NCI-H1048 (cell line): ENCODE results near the gene AXIN1.
"Not testable (repeated sequence)": the region's sequence is repeated elsewhere in the genome, so short reads cannot be mapped to it uniquely, and the experiment has no call there.

Experiments used
- DNase-seq: peaks from one replicate; lab custom pipeline; 2025; lab: John Stamatoyannopoulos, UW

The AXIN1 gene

DNA sequence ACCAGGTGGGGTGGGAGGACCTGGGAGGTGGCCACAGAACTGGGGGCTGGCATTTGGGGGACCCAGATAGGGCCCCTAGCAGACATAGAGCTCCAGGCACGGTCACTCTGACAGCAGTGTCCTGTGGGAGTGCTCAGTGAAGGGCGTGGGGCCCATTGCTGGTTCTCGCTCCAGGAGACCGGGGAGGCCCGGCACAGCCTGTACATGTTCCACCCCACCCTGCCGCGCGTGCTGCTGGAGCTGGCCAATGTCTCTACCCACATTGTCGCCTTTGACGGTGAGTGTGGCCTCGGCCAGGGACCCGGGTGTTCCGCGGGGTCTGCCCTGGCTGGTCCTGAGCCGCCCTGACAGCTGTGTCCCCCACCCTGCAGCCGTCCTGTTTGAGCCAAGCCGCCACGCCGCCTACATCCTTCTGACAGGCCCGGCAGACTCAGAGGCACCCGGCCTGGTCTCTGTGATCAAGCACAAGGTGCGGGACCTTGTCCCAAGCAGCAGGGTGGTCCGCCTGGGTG, 88.0 kb downstream of the AXIN1 start:
- DNase-seq = no peak

DNA sequence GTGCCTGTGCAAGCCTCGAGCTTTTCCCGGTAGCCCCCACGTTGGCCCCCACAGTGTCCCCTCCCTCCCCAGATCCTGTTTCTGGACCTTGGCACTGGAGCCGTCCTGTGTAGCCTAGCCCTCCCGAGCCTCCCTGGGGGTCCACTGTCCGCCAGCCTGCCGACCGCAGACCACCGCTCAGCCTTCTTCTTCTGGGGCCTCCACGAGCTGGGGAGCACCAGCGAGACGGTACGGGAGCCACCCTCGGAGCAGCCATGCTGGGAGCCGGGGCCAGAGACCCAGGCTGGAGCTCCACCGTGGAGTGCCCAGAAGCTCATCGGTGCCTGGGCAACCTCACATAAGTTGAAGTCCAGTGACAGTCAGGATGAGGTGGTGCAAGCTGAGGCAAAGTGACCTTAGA, 88.6 kb downstream of the AXIN1 start:
- no peak for DNase-seq

DNA sequence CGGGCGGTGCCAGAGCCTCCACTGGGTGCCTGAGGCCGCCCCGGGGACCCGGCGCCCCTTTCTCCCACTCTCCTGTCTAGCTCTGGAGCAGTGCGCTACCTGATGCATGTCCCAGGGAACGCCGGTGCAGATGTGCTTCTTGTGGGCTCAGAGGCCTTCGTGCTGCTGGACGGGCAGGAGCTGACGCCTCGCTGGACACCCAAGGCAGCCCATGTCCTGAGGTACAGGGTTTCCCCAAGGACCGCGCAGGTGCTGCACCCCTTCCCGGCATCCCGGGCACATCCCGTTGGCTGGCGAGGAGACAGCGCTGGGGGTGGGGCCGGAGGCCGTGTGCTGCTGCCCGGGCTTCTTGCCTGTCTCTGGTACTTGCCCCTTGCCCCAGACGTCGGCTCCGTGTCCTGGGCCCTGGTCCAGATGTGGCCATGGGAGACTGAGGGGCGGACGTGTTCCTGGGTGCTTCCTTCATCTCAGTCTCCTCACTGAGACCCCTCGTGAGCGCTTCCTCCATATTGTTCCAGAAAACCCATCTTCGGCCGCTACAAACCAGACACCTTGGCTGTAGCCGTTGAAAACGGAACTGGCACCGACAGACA, 89.2 kb downstream of the AXIN1 start:
- no peak for DNase-seq

DNA sequence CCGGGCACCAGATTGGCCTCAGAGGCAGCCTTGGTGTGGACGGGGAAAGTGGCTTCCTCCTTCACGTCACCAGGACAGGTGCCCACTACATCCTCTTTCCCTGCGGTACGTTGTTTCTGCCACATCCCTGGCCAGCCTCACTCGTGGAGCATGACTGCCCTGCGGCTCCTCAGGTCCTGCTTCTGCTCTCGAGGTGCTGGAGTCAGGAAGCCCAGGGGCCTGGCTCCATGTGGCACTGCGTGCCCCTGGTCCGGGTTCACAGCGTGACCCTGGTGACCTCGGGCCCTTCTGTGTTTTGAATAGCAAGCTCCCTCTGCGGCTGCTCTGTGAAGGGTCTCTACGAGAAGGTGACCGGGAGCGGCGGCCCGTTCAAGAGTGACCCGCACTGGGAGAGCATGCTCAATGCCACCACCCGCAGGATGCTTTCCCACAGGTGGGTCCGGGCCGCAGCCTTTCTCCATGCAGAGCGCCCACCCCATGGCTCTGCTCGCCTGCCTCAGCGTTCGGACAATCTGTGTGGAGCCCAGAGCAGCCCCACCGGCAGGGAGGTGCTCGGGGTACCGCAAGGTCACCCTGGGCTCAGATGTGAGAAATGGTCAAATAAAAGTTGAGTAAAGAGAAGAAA, 90.3 kb downstream of the AXIN1 start:
- DNase-seq = no peak

DNA sequence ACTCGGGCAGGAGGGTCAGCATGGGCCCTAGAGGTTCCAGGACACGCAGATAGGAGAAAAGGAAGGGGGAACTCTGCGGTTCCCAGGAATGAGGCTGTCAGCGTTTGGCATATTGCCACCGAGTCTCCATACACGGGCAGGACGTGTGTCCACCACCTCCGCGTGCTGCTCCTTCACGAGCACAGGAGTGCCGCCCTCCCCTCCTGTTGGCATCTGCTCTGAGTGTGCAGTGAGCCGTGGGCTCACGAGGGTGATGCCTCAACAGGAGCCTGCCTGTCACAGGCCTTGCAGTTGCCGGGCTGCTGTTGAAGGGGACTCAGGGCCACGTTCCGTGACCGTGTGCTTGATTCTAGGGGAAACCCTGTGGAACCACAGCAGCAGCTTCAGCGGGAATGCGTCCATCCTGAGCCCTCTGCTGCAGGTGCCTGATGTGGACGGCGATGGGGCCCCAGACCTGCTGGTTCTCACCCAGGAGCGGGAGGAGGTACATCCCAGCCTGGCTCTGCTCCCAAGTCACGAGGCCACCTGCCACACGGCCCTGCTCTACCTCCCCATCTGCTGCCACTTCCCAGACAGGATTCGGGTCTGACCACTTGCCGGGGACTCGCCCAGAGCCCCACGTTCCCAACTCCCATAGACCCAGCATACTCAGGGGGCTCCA, 91.4 kb downstream of the AXIN1 start:
- no peak for DNase-seq

DNA sequence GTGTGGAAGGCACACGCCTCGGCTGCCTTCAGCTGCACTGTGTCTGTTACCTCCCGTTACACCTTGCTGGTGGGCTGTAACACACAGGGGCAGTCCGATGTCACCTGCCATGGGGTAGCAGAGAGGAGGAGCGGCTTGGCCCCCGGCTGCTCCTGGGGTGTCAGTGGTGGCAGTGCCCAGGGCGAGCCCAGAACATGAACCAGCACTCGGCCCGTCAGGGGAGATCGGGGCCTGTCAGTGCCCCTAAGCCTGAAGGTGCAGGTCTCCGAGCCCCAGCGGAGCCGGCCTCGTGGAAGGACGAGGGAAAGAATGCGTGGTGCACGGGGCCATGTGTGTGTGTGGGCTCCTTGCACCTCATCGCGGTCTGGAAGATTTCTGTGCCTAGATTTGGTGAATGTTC, 92.2 kb downstream of the AXIN1 start:
- no peak for DNase-seq

DNA sequence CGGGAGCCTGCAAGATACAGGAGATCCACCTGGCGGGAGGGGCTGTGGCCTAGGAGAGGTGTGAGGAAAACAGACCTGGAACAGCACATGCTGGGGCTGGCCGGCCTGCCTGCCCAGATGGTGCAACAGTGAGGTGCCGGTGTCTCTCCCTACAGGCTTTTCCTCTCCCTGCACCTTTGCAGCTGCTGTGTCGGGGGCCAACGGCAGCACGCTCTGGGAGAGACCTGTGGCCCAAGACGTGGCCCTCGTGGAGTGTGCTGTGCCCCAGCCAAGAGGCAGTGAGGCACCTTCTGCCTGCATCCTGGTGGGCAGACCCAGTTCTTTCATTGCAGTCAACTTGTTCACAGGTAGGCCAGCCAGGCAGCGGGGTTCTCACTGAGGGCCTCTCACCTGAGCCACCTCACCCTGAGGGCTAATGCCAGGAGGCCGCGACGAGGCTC, 92.7 kb downstream of the AXIN1 start:
- no peak for DNase-seq

DNA sequence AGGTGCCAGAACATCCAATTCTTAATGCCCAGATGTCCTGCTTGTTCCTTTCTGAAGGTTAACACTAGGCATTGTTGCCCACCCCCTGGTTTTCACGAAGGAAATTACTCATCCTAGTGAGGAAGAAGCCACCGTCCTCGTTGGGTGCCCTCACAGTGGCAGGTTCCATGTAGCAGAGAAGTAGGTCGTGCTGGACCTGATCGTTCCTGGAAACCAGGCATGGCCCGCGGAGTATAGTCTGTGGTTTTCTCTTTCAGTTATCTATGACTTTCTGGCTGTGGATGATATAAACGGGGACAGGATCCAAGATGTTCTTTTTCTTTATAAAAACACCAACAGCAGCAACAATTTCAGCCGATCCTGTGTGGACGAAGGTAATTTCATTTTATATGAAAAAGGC, 93.3 kb downstream of the AXIN1 start:
- no peak for DNase-seq

DNA sequence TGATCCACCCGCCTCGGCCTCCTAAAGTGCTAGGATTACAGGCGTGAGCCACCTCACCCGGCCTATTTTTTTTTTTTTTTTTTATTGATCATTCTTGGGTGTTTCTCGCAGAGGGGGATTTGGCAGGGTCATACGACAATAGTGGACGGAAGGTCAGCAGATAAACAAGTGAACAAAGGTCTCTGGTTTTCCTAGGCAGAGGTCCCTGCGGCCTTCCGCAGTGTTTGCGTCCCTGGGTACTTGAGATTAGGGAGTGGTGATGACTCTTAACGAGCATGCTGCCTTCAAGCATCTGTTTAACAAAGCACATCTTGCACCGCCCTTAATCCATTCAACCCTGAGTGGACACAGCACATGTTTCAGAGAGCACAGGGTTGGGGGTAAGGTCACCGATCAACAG, 94.4 kb downstream of the AXIN1 start:
- DNase-seq = not testable (repeated sequence)

DNA sequence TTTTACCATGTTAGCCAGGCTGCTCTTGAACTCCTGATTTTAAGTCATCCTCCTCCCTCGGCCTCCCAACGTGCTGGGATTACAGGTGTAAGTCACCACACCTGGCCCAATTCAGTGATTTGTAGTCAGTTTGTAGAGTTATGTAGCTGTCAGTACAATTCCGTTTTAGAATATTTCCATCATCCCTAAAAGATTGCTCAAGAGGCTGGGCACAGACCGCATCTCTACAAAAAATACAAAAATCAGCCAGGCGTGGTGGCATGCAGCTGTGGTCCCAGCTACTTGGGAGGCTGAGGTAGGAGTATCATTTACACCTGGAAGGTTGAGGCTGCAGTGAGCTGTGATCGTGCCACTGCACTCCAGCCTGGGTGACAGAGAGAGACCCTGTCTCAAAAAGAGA, 97.3 kb downstream of the AXIN1 start:
- DNase-seq = no peak

DNA sequence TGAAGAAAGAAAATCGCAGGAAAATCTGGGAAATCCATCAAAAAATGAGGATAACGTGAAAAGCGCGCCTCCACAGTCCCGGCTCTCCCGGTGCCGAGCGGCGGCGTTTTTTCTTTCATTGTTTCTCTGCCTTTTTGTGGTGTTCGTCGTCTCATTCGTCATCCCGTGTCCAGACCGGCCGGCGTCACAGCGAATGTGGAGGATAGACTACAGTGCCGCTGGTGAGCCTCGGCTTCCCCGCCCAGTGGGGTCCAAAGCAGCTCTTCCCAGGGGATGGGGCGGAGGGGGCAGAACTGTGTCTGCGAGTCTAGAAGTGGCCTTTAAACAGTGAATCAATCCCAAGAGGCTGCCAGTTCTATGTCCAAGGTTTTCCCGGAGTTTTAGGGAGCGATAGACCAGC, 98.1 kb downstream of the AXIN1 start:
- no peak for DNase-seq

DNA sequence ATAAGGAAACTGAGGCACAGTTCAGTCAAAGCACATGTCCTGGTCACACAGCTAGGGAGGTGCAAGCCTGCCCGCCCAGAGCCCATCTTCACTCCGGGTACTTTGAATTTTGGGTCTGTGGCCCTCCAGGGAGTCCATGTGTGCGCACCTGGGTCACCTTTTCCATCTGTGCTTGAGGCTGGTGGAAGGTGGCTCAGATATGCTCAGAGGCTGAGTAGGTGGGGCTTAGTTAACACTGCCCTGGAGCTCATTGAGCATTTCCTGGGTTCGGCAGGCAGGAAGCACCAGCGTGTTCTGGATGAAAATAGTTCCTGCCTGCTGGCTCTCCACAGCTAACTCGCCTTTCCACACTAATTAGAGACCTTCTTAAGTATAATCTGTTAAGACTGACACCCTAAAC, 98.7 kb downstream of the AXIN1 start:
- DNase-seq = no peak

DNA sequence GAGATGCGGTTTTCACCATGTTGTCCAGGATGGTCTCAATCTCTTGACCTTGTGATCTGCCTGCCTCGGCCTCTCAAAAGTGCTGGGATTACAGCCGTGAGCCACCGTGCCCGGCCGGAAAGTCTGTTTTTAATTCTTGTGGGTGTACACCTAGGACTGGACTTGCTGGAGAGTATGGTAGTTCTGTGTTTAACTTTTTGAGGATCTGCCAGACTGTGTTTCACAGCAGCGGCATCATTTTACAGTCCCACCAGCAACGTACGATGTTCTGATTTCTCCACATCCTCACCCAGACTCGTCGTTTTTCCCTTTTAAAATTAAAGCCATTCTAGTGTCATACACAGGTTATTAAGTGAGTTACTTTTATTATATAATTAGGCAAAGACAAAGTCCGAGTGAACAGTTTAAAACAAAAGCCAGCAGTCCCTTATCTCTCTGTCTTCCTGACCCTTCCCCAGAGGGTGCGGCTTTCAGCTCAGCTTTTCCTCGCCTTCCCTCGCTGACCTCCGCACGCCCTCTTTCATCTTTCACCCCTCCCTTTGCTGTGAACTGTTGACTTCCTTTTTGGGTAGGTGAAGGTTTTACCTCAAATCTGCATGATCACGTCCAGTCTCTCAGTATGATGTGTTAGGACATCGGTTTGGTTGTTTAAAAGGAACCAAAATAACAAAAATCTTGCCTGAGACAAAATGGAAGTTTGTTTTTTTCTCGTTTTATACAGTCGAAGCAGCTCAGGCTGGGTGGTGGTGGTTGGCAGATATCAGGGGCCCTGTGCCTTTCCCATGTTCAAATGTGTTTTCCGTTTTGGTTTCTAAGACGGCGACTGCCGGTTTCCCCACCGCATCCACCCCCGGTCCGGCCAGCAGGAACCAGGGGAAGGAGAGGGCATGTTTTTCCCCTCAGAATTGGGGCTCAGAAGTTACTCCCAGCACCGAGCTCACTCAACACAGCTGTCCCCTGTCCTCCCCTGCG, 99.9 kb downstream of the AXIN1 start:
- DNase-seq = no peak

DNA sequence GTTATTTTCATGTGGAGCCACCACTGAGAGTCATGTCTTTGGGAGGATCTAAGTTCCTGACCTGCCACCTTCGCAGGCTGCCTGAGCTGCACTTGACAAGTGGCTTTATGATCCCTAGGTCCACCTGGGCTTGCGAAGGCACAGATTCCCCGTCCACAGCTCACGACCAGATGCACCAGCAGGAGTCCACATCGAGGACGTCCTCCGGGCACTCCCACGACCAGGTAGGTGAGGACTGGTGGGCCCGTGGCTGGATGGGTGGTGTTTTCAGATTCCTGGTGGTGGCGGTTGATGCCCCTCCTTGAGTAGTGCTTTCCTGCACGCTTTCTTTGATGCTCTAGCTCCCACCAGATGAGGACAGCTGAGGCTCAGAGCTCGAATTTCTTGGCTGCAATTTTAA, 103.1 kb downstream of the AXIN1 start:
- no peak for DNase-seq

DNA sequence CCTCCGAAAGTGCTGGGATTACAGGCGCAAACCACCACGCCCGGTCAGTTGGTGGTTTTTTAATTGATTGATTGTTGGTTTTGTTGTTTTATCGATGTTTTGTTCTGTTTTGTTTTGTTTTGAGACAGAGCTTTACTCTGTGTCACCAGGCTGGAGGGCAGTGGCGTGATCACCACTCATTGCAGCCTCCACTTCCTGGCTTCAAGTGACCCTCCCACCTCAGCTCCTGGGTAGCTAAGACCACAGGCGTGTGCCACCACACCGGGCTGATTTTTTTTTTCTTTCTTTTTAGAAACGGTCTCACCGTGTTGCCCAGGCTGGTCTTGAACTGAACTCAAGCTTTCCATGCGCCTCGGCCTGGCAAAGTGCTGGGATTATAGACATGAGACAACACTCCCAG, 105.5 kb downstream of the AXIN1 start:
- DNase-seq = no peak

DNA sequence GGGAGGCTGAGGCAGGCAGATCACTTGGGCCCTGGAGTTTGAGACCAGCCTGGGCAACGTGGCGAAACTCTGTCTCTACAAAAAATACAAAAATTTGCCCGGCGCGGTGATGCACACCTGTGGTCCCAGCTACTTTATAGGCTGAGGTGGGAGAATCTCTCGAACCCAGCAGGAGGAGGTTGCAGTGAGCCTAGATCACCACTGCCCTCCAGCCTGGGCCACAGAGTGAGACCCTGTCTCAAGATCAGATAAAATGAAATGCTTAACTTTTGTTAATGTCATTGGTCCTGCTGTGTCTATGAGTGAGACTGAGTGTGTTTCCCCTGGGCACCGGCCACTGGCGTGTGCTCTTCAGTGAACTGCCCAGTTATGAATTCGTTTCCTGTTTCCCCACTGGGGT, 107.4 kb downstream of the AXIN1 start:
- DNase-seq = no peak

DNA sequence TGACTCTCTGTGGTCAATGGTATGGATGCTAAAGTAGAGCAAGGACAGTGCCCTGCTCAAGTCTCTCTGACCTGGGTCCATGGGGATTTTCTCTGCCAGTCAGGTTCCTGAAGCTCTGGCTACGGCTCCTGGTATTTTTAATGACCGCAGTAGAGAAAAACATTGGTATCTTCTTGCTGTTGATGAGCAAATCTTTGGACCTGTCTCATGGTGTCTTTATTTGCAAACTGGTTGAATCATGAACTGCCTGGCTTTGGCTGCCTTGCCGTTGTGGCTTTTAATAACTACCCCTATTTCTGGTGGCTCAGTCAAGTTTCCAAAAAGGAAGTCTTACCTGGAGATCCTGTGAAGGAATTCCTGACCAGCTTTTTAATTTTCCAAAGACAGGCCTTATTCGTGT, 109.2 kb downstream of the AXIN1 start:
- DNase-seq = no peak

DNA sequence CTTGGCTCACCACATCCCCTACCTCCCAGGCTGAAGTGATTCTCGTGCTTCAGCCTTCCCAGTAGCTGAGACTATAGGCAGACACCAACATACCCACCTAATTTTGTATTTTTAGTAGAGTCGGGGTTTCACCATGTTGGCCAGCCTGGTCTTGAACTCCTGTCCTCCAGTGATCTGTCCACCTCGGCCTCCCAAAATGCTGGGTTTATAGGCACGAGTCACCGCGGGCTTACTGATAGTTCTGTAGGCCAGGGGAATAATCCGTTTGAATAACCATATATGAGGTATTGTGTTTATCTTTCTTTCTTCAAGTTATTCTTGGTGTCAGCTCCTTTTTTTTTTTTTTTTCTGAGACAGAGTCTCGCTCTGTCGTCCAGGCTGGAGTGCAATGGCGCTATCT, 110.2 kb downstream of the AXIN1 start:
- DNase-seq = no peak

DNA sequence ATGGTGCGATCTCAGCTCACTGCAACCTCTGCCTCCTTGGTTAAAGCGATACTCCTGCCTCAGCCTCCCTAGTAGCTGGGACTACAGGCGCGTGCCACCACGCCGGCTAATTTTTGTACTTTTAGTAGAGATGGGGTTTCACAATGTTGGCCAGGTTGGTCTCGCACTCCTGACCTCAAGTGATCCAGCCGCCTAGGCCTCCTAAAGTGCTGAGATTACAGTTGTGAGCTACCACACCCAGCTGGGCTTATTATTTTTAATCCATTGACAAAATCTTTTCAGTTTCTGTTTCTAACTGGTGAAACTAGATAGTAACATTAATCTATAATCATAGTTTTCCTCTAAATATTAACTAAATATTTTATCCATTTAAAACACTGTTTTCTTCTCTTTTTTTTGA, 112.0 kb downstream of the AXIN1 start:
- no peak for DNase-seq

DNA sequence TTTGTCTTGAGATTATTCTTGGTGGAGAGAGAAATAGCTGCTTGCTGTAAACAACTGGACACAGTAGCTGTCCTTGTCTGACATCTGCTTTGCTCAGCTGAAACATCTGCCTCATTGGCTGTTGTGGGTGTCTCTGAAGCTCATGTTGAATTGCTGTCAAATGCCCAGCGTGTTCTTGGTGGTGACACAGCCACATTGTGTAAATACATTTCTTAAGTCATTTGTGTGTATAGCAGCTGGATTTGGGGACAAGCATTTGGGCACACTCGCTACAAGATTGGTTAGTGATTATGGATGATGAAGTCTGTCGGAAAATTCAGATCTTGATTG, 112.6 kb downstream of the AXIN1 start:
- DNase-seq = no peak
